BLaER1 (cell line): ENCODE results near the gene ATRIP.
"Not testable (repeated sequence)": the region's sequence is repeated elsewhere in the genome, so short reads cannot be mapped to it uniquely, and the experiment has no call there.

Experiments used
- H3K27ac ChIP-seq: shearing (Covaris generic); formaldehyde crosslinking; 2 replicates; pipeline ENCODE4 v1.8.1; 2022
- H3K27me3 ChIP-seq: shearing (Covaris generic); formaldehyde crosslinking; 2 replicates; pipeline ENCODE4 v1.8.1; 2022
- H3K36me3 ChIP-seq: shearing (Covaris generic); formaldehyde crosslinking; 2 replicates; pipeline ENCODE4 v1.8.1; 2022
- H3K4me1 ChIP-seq: shearing (Covaris generic); formaldehyde crosslinking; 2 replicates; pipeline ENCODE4 v1.8.1; 2022
- H3K4me2 ChIP-seq: shearing (Covaris generic); formaldehyde crosslinking; 2 replicates; pipeline ENCODE4 v1.8.1; 2022
- H3K4me3 ChIP-seq: shearing (Covaris generic); formaldehyde crosslinking; 2 replicates; pipeline ENCODE4 v1.8.1; 2022
- H3K9ac ChIP-seq: shearing (Covaris generic); formaldehyde crosslinking; 2 replicates; pipeline ENCODE4 v1.8.1; 2022
- H3K9me3 ChIP-seq: shearing (Covaris generic); formaldehyde crosslinking; 2 replicates; pipeline ENCODE4 v1.8.1; 2022
- H4K20me1 ChIP-seq: shearing (Covaris generic); formaldehyde crosslinking; 2 replicates; pipeline ENCODE4 v1.8.1; 2022
- Cebpa-rat ChIP-seq: shearing (Covaris generic); IDR thresholded peaks from 2 replicates; pipeline ENCODE4 v1.8.1; 2022

Gene ATRIP

DNA sequence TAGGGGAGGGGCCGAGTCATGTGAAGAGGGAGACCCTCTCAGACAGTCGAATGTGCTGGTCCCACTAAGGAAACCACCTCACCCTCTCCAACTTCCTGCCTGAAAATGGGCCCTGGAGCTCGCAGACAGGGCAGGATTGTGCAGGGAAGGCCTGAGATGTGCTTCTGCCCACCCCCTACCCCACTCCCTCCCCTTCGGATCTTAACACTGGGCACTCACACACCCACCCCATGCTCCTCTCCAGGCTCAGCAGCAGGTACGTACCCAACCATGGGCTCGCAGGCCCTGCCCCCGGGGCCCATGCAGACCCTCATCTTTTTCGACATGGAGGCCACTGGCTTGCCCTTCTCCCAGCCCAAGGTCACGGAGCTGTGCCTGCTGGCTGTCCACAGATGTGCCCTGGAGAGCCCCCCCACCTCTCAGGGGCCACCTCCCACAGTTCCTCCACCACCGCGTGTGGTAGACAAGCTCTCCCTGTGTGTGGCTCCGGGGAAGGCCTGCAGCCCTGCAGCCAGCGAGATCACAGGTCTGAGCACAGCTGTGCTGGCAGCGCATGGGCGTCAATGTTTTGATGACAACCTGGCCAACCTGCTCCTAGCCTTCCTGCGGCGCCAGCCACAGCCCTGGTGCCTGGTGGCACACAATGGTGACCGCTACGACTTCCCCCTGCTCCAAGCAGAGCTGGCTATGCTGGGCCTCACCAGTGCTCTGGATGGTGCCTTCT, 20.0 kb downstream of the ATRIP start:
- H3K4me1 ChIP-seq, result peaks cover 64% of the 10 kb centered on the region
- peaks cover 45% of the 10 kb centered on the region for H4K20me1 ChIP-seq
- H3K9me3 ChIP-seq, result no peaks in the 10 kb centered on the region
- no peaks in the 10 kb centered on the region for H3K27me3 ChIP-seq
- no peak for TF ChIP-seq Cebpa-rat
- H3K36me3 ChIP-seq, result peaks cover 72% of the 10 kb centered on the region
- H3K27ac ChIP-seq, result peak overlapping the region; percentile 75
- peak overlapping the region; percentile 80 for H3K9ac ChIP-seq
- peak overlapping the region; percentile 98 for H3K4me2 ChIP-seq
- peak overlapping the region; percentile 67 for H3K4me3 ChIP-seq

DNA sequence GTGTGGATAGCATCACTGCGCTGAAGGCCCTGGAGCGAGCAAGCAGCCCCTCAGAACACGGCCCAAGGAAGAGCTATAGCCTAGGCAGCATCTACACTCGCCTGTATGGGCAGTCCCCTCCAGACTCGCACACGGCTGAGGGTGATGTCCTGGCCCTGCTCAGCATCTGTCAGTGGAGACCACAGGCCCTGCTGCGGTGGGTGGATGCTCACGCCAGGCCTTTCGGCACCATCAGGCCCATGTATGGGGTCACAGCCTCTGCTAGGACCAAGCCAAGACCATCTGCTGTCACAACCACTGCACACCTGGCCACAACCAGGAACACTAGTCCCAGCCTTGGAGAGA, 20.5 kb downstream of the ATRIP start:
- no peak for TF ChIP-seq Cebpa-rat
- peak overlapping the region; percentile 75 for H3K27ac ChIP-seq
- peaks cover 45% of the 10 kb centered on the region for H4K20me1 ChIP-seq
- peaks cover 70% of the 10 kb centered on the region for H3K4me1 ChIP-seq
- peaks cover 67% of the 10 kb centered on the region for H3K36me3 ChIP-seq
- H3K4me3 ChIP-seq, result peak overlapping the region; percentile 67
- H3K9me3 ChIP-seq, result no peaks in the 10 kb centered on the region
- H3K4me2 ChIP-seq, result peak overlapping the region; percentile 98
- H3K9ac ChIP-seq, result peak overlapping the region; percentile 80
- no peaks in the 10 kb centered on the region for H3K27me3 ChIP-seq

DNA sequence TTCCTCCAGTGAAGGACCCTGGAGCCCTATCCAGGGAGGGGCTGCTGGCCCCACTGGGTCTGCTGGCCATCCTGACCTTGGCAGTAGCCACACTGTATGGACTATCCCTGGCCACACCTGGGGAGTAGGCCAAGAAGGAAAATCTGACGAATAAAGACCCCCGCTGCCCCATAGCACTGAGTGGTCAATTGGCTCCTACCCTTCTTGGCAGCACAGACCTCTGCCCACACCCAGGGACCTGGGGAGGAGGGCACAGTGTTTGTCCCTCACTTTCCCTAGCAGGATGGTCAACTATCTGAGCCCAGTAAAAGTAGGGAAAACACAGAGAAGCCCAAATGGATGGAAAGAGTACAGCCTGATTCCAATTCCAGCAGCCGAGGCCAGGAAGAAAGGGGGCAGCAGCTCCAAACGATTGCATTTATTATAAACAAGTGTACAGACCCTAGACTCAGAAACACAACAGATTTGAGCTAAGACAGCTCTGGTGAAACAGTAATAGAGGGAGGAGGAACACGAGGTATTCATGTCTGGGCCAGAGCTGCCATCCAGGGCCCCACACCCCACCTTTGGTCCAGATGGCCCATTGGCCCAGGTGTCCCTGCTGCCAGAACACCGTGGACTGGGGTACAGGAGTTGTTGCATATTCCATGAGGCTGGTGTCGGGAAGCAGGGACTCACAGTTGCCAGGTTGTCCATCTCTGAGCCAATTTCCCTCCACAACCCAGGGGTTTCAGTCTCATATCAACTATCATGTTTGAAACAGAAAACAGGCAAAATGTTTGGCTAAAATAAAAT, 21.1 kb downstream of the ATRIP start:
- H4K20me1 ChIP-seq, result peaks cover 45% of the 10 kb centered on the region
- peak overlapping the region; percentile 98 for H3K4me2 ChIP-seq
- peak overlapping the region; percentile 67 for H3K4me3 ChIP-seq
- no peaks in the 10 kb centered on the region for H3K9me3 ChIP-seq
- peaks cover 72% of the 10 kb centered on the region for H3K4me1 ChIP-seq
- no peaks in the 10 kb centered on the region for H3K27me3 ChIP-seq
- peaks cover 63% of the 10 kb centered on the region for H3K36me3 ChIP-seq
- TF ChIP-seq Cebpa-rat, result no peak
- H3K9ac ChIP-seq, result peak overlapping the region; percentile 80
- H3K27ac ChIP-seq, result peak overlapping the region; percentile 75

DNA sequence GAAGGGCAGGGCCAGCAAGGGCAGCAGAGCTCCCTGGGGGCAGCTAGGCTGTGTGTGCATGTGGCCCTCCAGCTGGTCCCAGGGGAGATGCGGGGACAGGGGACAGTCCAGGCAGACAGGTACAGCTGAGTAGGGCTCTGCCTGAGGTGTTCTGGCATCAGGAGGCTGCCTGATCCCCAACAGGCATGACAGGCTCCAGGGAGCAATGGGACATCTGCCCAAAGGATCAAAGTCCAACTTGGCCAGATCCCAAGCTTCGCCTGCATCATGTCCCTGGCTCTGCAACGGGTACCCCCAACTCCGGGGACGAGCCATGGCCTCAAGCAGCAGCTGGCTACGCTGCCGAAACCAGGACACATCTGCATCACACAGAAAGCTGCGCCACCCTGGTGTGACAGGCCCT, 21.8 kb downstream of the ATRIP start:
- H3K4me2 ChIP-seq, result peak overlapping the region; percentile 98
- H3K4me1 ChIP-seq, result peaks cover 75% of the 10 kb centered on the region
- no peak overlapping the region for H3K4me3 ChIP-seq
- H3K9me3 ChIP-seq, result no peaks in the 10 kb centered on the region
- peaks cover 45% of the 10 kb centered on the region for H4K20me1 ChIP-seq
- no peak for TF ChIP-seq Cebpa-rat
- H3K36me3 ChIP-seq, result peaks cover 57% of the 10 kb centered on the region
- H3K27ac ChIP-seq, result 0 out of 2 replicates have a peak overlapping the region, but pooled peaks have one; percentile 75
- no peaks in the 10 kb centered on the region for H3K27me3 ChIP-seq
- H3K9ac ChIP-seq, result peak overlapping the region; percentile 80

DNA sequence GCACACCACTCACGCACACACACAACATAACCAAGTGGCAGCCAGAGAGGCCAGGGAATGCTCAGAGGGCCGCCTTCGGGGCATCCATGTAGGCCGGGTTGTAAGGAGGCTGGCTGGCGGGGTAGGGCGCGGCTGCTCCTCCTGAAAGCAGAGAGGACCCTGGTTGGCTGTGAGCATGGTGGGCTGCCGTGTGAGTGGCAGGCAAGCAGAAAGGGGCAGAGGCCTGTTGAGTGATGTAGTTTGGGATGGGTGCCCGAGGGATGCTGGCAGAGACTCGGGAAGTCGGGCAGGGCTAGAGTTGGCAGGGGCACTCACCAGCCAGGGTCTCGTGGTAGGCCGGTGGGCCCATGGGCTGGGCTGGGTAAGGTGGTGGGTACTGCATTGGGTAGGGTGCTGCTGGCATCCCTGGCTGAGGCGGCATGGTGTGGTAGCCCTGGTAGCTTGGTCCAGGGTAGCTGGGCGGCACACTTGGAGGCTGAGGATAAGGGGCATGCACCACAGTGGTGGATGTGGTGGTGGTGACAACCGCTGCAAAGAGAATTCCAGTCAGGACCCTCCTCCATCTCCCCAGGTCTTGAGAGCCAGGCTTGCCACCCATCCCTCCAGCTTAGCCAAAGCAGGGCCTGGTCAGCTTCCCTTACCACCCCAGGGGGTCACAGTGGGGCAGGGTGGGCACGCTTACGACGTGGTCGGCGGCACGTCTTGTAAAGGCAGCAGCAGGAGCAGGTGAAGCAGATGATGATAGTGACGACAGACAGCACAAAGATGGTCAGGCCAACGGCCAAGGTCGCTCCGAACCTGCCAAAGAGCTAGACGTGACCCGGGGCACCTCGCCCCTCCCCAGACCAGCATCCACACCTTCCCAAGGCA, 22.7 kb downstream of the ATRIP start:
- Histone ChIP-seq H3K4me2 (peak overlapping the region; percentile 98), H4K20me1 (peaks cover 45% of the 10 kb centered on the region), H3K36me3 (peaks cover 49% of the 10 kb centered on the region), H3K27me3 (no peaks in the 10 kb centered on the region), H3K27ac (peak overlapping the region; percentile 71), H3K9me3 (no peaks in the 10 kb centered on the region), H3K9ac (peak overlapping the region; percentile 66), H3K4me1 (peaks cover 84% of the 10 kb centered on the region), H3K4me3 (no peak overlapping the region)
- TF ChIP-seq Cebpa-rat, result no peak

DNA sequence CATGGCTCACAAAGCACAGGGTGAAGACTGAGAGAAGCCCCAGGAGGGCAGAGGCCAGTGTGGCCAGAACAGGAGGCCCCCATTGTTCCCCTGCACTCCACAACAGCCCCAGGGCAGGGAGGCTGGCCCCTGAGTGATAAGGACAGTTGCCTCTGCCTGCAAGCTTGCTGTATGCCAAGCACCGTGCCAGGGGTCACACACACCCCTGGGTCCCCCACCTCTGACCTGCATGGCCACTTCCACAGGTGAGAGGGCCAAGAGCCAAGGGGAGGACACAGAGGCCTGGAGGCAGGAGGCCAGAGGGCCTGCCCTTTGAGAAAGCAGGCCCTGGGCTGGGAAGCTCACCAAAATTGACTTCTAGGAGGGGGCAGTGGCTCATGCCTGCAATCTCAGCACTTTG, 23.7 kb downstream of the ATRIP start:
- peak overlapping the region; percentile 66 for H3K9ac ChIP-seq
- no peaks in the 10 kb centered on the region for H3K27me3 ChIP-seq
- peak overlapping the region; percentile 71 for H3K27ac ChIP-seq
- peaks cover 85% of the 10 kb centered on the region for H3K4me1 ChIP-seq
- no peak for TF ChIP-seq Cebpa-rat
- H3K4me3 ChIP-seq, result peak overlapping the region; percentile 25; the same call in 1 of the 2 replicates
- H3K36me3 ChIP-seq, result peaks cover 43% of the 10 kb centered on the region
- peak overlapping the region; percentile 98 for H3K4me2 ChIP-seq
- no peaks in the 10 kb centered on the region for H3K9me3 ChIP-seq
- H4K20me1 ChIP-seq, result peaks cover 45% of the 10 kb centered on the region

DNA sequence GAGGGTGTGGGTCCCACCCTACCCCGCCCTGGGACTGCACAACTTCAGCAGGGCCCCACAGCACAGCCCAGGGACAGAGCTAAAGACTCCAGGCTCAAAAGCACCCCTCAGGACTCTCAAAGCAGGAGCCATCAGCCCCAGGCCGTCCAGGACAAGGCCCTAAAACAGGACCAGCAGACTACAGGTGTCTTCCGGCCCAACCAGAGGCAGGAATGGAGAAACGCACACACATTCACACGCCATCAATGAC, 26.1 kb downstream of the ATRIP start:
- peak overlapping the region; percentile 73 for H3K4me3 ChIP-seq
- peak overlapping the region; percentile 90 for H3K27ac ChIP-seq
- H3K4me1 ChIP-seq, result peaks cover 90% of the 10 kb centered on the region
- peak overlapping the region; percentile 96 for H3K4me2 ChIP-seq
- peaks cover 37% of the 10 kb centered on the region for H3K36me3 ChIP-seq
- peak overlapping the region; percentile 88 for H3K9ac ChIP-seq
- no peak for TF ChIP-seq Cebpa-rat
- no peaks in the 10 kb centered on the region for H3K27me3 ChIP-seq
- no peaks in the 10 kb centered on the region for H3K9me3 ChIP-seq
- peaks cover 35% of the 10 kb centered on the region for H4K20me1 ChIP-seq

DNA sequence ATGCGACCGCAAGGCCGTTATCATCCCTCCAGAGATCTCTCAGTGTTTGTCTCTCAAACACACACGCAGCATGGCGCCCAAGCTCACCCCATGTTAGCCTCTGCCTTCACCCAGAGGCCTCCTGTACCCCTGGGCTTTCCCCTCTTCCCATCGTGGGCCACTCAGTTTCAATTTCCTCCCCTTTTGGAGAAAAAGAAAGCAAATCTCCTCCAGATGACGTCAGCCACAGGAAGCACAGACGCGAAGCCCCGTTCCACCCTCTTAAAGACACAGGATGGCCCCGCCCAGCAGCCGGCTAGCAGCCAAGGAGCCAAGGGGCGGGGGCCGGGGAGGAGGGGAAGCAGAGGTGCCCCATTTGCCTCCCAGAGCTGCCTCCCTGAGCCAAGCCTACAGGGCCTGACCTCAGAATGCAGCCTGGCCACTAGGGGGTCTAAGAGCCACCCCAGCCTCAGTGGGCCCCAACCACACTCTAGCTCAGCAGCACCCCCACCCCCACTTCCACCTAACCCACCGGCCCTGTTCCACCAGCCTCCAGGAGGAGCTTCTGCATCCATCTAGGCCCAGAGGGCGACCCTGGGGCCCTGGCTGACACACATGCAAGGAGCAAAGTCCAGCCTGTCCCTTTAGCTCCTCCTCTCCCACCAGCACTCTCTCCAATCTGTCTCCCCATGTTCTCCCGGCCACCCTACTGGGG, 26.5 kb downstream of the ATRIP start:
- Histone ChIP-seq H3K4me3 (peak overlapping the region; percentile 73), H3K27ac (peak overlapping the region; percentile 90), H3K36me3 (peaks cover 33% of the 10 kb centered on the region), H3K4me2 (peak overlapping the region; percentile 96), H4K20me1 (peaks cover 30% of the 10 kb centered on the region), H3K9me3 (no peaks in the 10 kb centered on the region), H3K9ac (peak overlapping the region; percentile 88), H3K4me1 (peaks cover 90% of the 10 kb centered on the region), H3K27me3 (no peaks in the 10 kb centered on the region)
- TF ChIP-seq Cebpa-rat, result no peak

DNA sequence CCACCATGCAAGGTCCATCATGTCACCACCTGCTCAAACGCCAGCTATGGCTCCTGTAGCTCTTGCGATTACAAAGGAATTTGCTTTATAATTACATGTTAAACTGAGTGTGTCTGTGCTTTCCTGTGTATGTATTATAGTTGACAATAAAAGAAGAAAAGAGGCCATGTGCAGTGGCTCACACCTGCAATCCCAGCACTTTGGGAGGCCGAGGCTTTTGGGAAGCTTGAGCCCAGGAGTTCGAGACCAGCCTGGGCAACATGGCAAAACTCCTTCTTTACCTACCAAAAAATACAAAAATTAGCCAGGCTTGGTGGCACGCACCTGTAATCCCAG, 27.0 kb downstream of the ATRIP start:
- Histone ChIP-seq H3K9ac (0 out of 2 replicates have a peak overlapping the region, but pooled peaks have one; percentile 4), H3K4me1 (peaks cover 90% of the 10 kb centered on the region), H3K27ac (peak overlapping the region; percentile 90), H3K27me3 (no peaks in the 10 kb centered on the region), H3K9me3 (no peaks in the 10 kb centered on the region), H3K4me3 (no peak overlapping the region), H3K36me3 (peaks cover 27% of the 10 kb centered on the region), H3K4me2 (peak overlapping the region; percentile 96), H4K20me1 (peaks cover 25% of the 10 kb centered on the region)
- no peak for TF ChIP-seq Cebpa-rat

DNA sequence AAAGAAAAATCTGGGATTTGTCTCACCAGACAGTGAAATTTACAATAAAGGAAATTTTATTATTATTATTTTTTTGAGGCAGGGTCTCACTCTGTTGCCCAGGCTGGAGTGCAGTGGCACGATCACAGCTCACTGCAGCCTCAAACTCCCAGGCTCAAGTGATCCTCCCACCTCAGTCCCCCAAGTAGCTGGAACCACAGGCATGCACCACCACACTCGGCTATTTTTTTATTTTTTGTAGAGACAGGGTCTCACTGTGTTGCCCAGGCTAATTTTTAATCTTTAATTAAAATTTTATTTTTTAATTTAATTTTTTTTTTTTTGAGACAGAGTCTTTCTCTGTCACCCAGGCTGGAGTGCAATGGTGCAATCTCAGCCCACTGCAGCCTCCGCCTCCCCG, 27.5 kb downstream of the ATRIP start:
- H3K9me3 ChIP-seq, H3K27me3 ChIP-seq, H3K27ac ChIP-seq, H3K9ac ChIP-seq, H3K4me3 ChIP-seq: not testable (repeated sequence)
- Histone ChIP-seq H3K4me1 (peaks cover 90% of the 10 kb centered on the region), H3K4me2 (peak overlapping the region; percentile 96; the same call in 1 of the 2 replicates), H3K36me3 (peaks cover 23% of the 10 kb centered on the region), H4K20me1 (peaks cover 21% of the 10 kb centered on the region)
